ENCODE results near the gene CROCC2. TPM values are rescaled to one million over a fixed set of nuclear protein-coding genes. Genes with fewer than 3 reads are reported as not detected.
A peak's percentile ranks its signal among the peaks of the same experiment; 100 is the strongest.

CROCC2 gene
- total RNA-seq, 2 experiments from 2014 or later, result not detected

GRCh38 chr2:240985881-240986786, 80.0 kb downstream of the CROCC2 start:
- no peak overlapping the region for H3K27ac Mint-ChIP-seq
- DNase-seq, result no peak
- ChIA-PET CTCF (no interaction called here), POLR2A (no interaction called here)
- H3K36me3 Mint-ChIP-seq (ENCODE audit: low read depth), result no peaks in the 10 kb centered on the region
- H3K9me3 Mint-ChIP-seq, result no peaks in the 10 kb centered on the region
- no peaks in the 10 kb centered on the region for H3K4me1 Mint-ChIP-seq
- peaks cover 5% of the 10 kb centered on the region for H3K27me3 Mint-ChIP-seq
- H3K4me3 Mint-ChIP-seq, result no peak overlapping the region

- no peak overlapping the region for H3K4me3 Mint-ChIP-seq
- no peak for DNase-seq
- CTCF ChIA-PET, result no interaction called here
- no peaks in the 10 kb centered on the region for H3K9me3 Mint-ChIP-seq
- no peak overlapping the region for H3K27ac Mint-ChIP-seq
- H3K27me3 Mint-ChIP-seq, result peaks cover 4% of the 10 kb centered on the region
- POLR2A ChIA-PET, result no interaction called here
- H3K4me1 Mint-ChIP-seq, result no peaks in the 10 kb centered on the region
- no peaks in the 10 kb centered on the region for H3K36me3 Mint-ChIP-seq (ENCODE audit: low read depth)
Observed at GRCh38 chr2:240986787-240987411, 80.8 kb downstream of the CROCC2 start.

GRCh38 chr2:240987588-240987987, 81.5 kb downstream of the CROCC2 start:
- peaks cover 4% of the 10 kb centered on the region for H3K27me3 Mint-ChIP-seq
- H3K4me1 Mint-ChIP-seq, result no peaks in the 10 kb centered on the region
- no peak overlapping the region for H3K4me3 Mint-ChIP-seq
- CTCF ChIA-PET, result no interaction called here
- no peaks in the 10 kb centered on the region for H3K9me3 Mint-ChIP-seq
- no peak for DNase-seq
- no peak overlapping the region for H3K27ac Mint-ChIP-seq
- POLR2A ChIA-PET, result no interaction called here
- H3K36me3 Mint-ChIP-seq (ENCODE audit: low read depth), result no peaks in the 10 kb centered on the region

GRCh38 chr2:240988146-240988545, 82.0 kb downstream of the CROCC2 start:
- H3K4me3 Mint-ChIP-seq, result no peak overlapping the region
- no peaks in the 10 kb centered on the region for H3K27me3 Mint-ChIP-seq
- no peak overlapping the region for H3K27ac Mint-ChIP-seq
- ChIA-PET POLR2A (no interaction called here), CTCF (no interaction called here)
- H3K36me3 Mint-ChIP-seq (ENCODE audit: low read depth), result no peaks in the 10 kb centered on the region
- H3K9me3 Mint-ChIP-seq, result no peaks in the 10 kb centered on the region
- no peak for DNase-seq
- no peaks in the 10 kb centered on the region for H3K4me1 Mint-ChIP-seq

GRCh38 chr2:240988571-240989271, 82.6 kb downstream of the CROCC2 start:
- ChIA-PET POLR2A (no interaction called here), CTCF (no interaction called here)
- H3K36me3 Mint-ChIP-seq (ENCODE audit: low read depth), result no peaks in the 10 kb centered on the region
- no peaks in the 10 kb centered on the region for H3K9me3 Mint-ChIP-seq
- no peak overlapping the region for H3K4me3 Mint-ChIP-seq
- H3K27ac Mint-ChIP-seq, result no peak overlapping the region
- no peak for DNase-seq
- no peaks in the 10 kb centered on the region for H3K4me1 Mint-ChIP-seq
- H3K27me3 Mint-ChIP-seq, result no peaks in the 10 kb centered on the region

- no peaks in the 10 kb centered on the region for H3K27me3 Mint-ChIP-seq
- ChIA-PET POLR2A (no interaction called here), CTCF (no interaction called here)
- no peaks in the 10 kb centered on the region for H3K9me3 Mint-ChIP-seq
- no peaks in the 10 kb centered on the region for H3K4me1 Mint-ChIP-seq
- H3K27ac Mint-ChIP-seq, result no peak overlapping the region
- DNase-seq, result no peak
- H3K36me3 Mint-ChIP-seq (ENCODE audit: low read depth), result no peaks in the 10 kb centered on the region
- H3K4me3 Mint-ChIP-seq, result no peak overlapping the region
Observed at GRCh38 chr2:240989451-240990265, 83.5 kb downstream of the CROCC2 start.

GRCh38 chr2:240990266-240990529, 84.1 kb downstream of the CROCC2 start:
- Mint-ChIP-seq H3K4me3 (no peak overlapping the region), H3K4me1 (no peaks in the 10 kb centered on the region), H3K27ac (no peak overlapping the region), H3K27me3 (no peaks in the 10 kb centered on the region), H3K9me3 (no peaks in the 10 kb centered on the region), H3K36me3 (ENCODE audit: low read depth) (no peaks in the 10 kb centered on the region)
- DNase-seq, result no peak
- ChIA-PET CTCF (no interaction called here), POLR2A (no interaction called here)

GRCh38 chr2:240990726-240991377, 84.7 kb downstream of the CROCC2 start:
- Mint-ChIP-seq H3K27me3 (no peaks in the 10 kb centered on the region), H3K4me3 (no peak overlapping the region), H3K9me3 (no peaks in the 10 kb centered on the region), H3K4me1 (no peaks in the 10 kb centered on the region), H3K27ac (no peak overlapping the region), H3K36me3 (ENCODE audit: low read depth) (no peaks in the 10 kb centered on the region)
- ChIA-PET POLR2A (no interaction called here), CTCF (no interaction called here)
- no peak for DNase-seq

GRCh38 chr2:240991378-240992263, 85.5 kb downstream of the CROCC2 start:
- POLR2A ChIA-PET, result no interaction called here
- H3K27ac Mint-ChIP-seq, result no peak overlapping the region
- H3K27me3 Mint-ChIP-seq, result no peaks in the 10 kb centered on the region
- no peak overlapping the region for H3K4me3 Mint-ChIP-seq
- CTCF ChIA-PET, result no interaction called here
- H3K36me3 Mint-ChIP-seq (ENCODE audit: low read depth), result no peaks in the 10 kb centered on the region
- DNase-seq, result no peak
- H3K4me1 Mint-ChIP-seq, result no peaks in the 10 kb centered on the region
- H3K9me3 Mint-ChIP-seq, result no peaks in the 10 kb centered on the region

- ChIA-PET CTCF (no interaction called here), POLR2A (no interaction called here)
- Mint-ChIP-seq H3K4me3 (no peak overlapping the region), H3K4me1 (peaks cover 3% of the 10 kb centered on the region), H3K36me3 (ENCODE audit: low read depth) (no peaks in the 10 kb centered on the region), H3K27ac (peak overlapping the region; percentile 36), H3K9me3 (no peaks in the 10 kb centered on the region), H3K27me3 (peaks cover 6% of the 10 kb centered on the region)
- DNase-seq, result no peak
Observed at GRCh38 chr2:240992572-240993291, 86.6 kb downstream of the CROCC2 start.

GRCh38 chr2:240993446-240994170, 87.5 kb downstream of the CROCC2 start:
- CTCF ChIA-PET, result no interaction called here
- POLR2A ChIA-PET, result no interaction called here

More at GRCh38 chr2:240993446-240994170, 87.5 kb downstream of the CROCC2 start:
- Mint-ChIP-seq H3K36me3 (ENCODE audit: low read depth) (no peaks in the 10 kb centered on the region), H3K9me3 (no peaks in the 10 kb centered on the region), H3K27me3 (peaks cover 6% of the 10 kb centered on the region), H3K4me3 (no peak overlapping the region), H3K4me1 (peaks cover 3% of the 10 kb centered on the region), H3K27ac (no peak overlapping the region)
- no peak for DNase-seq

Measured in activated CD4-positive, alpha-beta T cell treated with anti-CD3 and anti-CD28 coated beads, Interleukin-2, amount 10 ng/mL, durations not matched to agents 7 days and 5 days (primary cell).